ENCODE measurements around the gene KCNQ1. TPM values are rescaled to one million over a fixed set of nuclear protein-coding genes. Genes with fewer than 3 reads are reported as not detected.

The KCNQ1 gene
- total RNA-seq, 1 experiment from 2014 or later = 2.3 TPM

- Histone ChIP-seq H3K56ac (ENCODE audit: insufficient read length, low read depth, low read length) (no peak overlapping the region), H3K27me3 (ENCODE audit: insufficient read depth, low read length) (no peaks in the 10 kb centered on the region; the same call in 1 of the 2 replicates), H4K5ac (ENCODE audit: insufficient read length, low read depth, low read length) (no peak overlapping the region), H2BK15ac (ENCODE audit: low read depth, low read length) (no peak overlapping the region), H3K14ac (ENCODE audit: insufficient read depth, low read length) (no peak overlapping the region; the same call in 1 of the 2 replicates), H3K9me3 (ENCODE audit: control insufficient read depth, low read depth, low read length) (no peaks in the 10 kb centered on the region), H3K4me1 (ENCODE audit: insufficient read depth, low read length) (peaks cover 3% of the 10 kb centered on the region; the same call in 1 of the 2 replicates), H3K4ac (ENCODE audit: low read depth, low read length) (no peak overlapping the region), H3K18ac (ENCODE audit: insufficient read length, low read depth, low read length) (no peak overlapping the region), H2BK120ac (ENCODE audit: low read depth, low read length, poor library complexity, severe bottlenecking) (no peak overlapping the region), H3K27ac (ENCODE audit: insufficient read length, low read depth, low read length) (no peak overlapping the region), H3K79me2 (ENCODE audit: insufficient read depth, low read length) (no peaks in the 10 kb centered on the region), H3T11ph (ENCODE audit: low read length) (no peak overlapping the region), H3K9ac (ENCODE audit: extremely low read depth, insufficient read length, low read length) (no peak overlapping the region), H4K91ac (ENCODE audit: insufficient read length, low read depth, low read length) (no peak overlapping the region), H2BK20ac (ENCODE audit: low read depth, low read length, poor library complexity, severe bottlenecking) (no peak overlapping the region), H4K20me1 (ENCODE audit: control insufficient read depth, insufficient read depth, insufficient read length) (no peaks in the 10 kb centered on the region), H3K79me1 (ENCODE audit: insufficient read depth, low read depth, low read length, poor library complexity, severe bottlenecking) (no peaks in the 10 kb centered on the region), H2BK5ac (ENCODE audit: insufficient read length, low read length) (no peak overlapping the region), H2BK12ac (ENCODE audit: insufficient read length, low read depth, low read length) (no peak overlapping the region), H2AK5ac (ENCODE audit: insufficient read length, low read length) (no peak overlapping the region), H2AFZ (ENCODE audit: low read length) (no peak overlapping the region), H3K23ac (ENCODE audit: insufficient read length, low read depth, low read length) (no peak overlapping the region), H3K23me2 (ENCODE audit: insufficient read length, low read depth, low read length, poor library complexity, severe bottlenecking) (no peaks in the 10 kb centered on the region), H4K8ac (replicated peaks; ENCODE audit: insufficient read length, low read depth, low read length) (no peak overlapping the region), H3K4me2 (ENCODE audit: insufficient read depth, insufficient read length, low read length) (no peak overlapping the region)
- Mint-ChIP-seq H3K36me3 (ENCODE audit: insufficient read depth in 1 of 3, low read depth in 3 of 3) (peaks cover 13 to 26% (median 20%) of the 10 kb centered on the region in 3 experiments), H3K4me3 (no peak overlapping the region), H3K4me1 (peaks cover 18% of the 10 kb centered on the region in 2 experiments), H3K9me3 (peaks cover 25 to 28% of the 10 kb centered on the region in 2 experiments), H3K27ac (no peak overlapping the region), H3K27me3 (ENCODE audit: low read depth) (peaks cover 84% of the 10 kb centered on the region)
- no CpG with 5 or more reads among the region's 10 CpGs for WGBS (ENCODE audit: extremely low coverage, insufficient read length, low lambda C conversion rate)
- DNase-seq = no peak
- no peak for TF ChIP-seq CTCF (conservative IDR thresholded peaks at IDR 0.05)
Observed at GRCh38 chr11:2827792-2828191, 383.0 kb downstream of the KCNQ1 start.

Measured in H9 (cell line).